DMS 273 (cell line): ENCODE measurements around the gene ARHGEF17.

Experiments used
- DNase-seq: peaks from one replicate; lab custom pipeline; 2025; ENCODE audit not compliant: unreplicated experiment; lab: John Stamatoyannopoulos, UW

Gene ARHGEF17

GRCh38 chr11:73292525-73292894, 15.6 kb upstream of the ARHGEF17 start:
- DNase-seq: no peak

GRCh38 chr11:73293356-73293936, 14.6 kb upstream of the ARHGEF17 start:
- no peak for DNase-seq

- DNase-seq: no peak
Measured at GRCh38 chr11:73294604-73295003, 13.5 kb upstream of the ARHGEF17 start.

GRCh38 chr11:73295241-73295995, 12.7 kb upstream of the ARHGEF17 start:
- peak; percentile 83 for DNase-seq

GRCh38 chr11:73295996-73296318, 12.1 kb upstream of the ARHGEF17 start:
- DNase-seq: no peak

GRCh38 chr11:73296501-73297230, 11.4 kb upstream of the ARHGEF17 start:
- DNase-seq: no peak

- no peak for DNase-seq
Measured at GRCh38 chr11:73297231-73297590, 10.9 kb upstream of the ARHGEF17 start.

- DNase-seq: no peak
Measured at GRCh38 chr11:73297702-73298101, 10.4 kb upstream of the ARHGEF17 start.

- no peak for DNase-seq
Measured at GRCh38 chr11:73298233-73298632, 9.8 kb upstream of the ARHGEF17 start.

- DNase-seq: no peak
Measured at GRCh38 chr11:73299751-73300150, 8.3 kb upstream of the ARHGEF17 start.

GRCh38 chr11:73306069-73306841, 1.8 kb upstream of the ARHGEF17 start:
- DNase-seq: peak; percentile 13

GRCh38 chr11:73306977-73307322, 1.1 kb upstream of the ARHGEF17 start:
- DNase-seq: no peak

- peak; percentile 98 for DNase-seq
Measured at GRCh38 chr11:73307323-73308002, 613 bp upstream of the ARHGEF17 start.

GRCh38 chr11:73308961-73309919, 1.2 kb downstream of the ARHGEF17 start:
- DNase-seq: peak; percentile 70

- no peak for DNase-seq
Measured at GRCh38 chr11:73310076-73310475, 2.0 kb downstream of the ARHGEF17 start.

- DNase-seq: no peak
Measured at GRCh38 chr11:73310661-73311393, 2.8 kb downstream of the ARHGEF17 start.

- DNase-seq: no peak
Measured at GRCh38 chr11:73311394-73311869, 3.4 kb downstream of the ARHGEF17 start.

GRCh38 chr11:73312036-73312435, 4.0 kb downstream of the ARHGEF17 start:
- no peak for DNase-seq

GRCh38 chr11:73312851-73313327, 4.8 kb downstream of the ARHGEF17 start:
- peak; percentile 81 for DNase-seq
